ENCODE data around the gene SFXN2.

SFXN2 gene

DNA sequence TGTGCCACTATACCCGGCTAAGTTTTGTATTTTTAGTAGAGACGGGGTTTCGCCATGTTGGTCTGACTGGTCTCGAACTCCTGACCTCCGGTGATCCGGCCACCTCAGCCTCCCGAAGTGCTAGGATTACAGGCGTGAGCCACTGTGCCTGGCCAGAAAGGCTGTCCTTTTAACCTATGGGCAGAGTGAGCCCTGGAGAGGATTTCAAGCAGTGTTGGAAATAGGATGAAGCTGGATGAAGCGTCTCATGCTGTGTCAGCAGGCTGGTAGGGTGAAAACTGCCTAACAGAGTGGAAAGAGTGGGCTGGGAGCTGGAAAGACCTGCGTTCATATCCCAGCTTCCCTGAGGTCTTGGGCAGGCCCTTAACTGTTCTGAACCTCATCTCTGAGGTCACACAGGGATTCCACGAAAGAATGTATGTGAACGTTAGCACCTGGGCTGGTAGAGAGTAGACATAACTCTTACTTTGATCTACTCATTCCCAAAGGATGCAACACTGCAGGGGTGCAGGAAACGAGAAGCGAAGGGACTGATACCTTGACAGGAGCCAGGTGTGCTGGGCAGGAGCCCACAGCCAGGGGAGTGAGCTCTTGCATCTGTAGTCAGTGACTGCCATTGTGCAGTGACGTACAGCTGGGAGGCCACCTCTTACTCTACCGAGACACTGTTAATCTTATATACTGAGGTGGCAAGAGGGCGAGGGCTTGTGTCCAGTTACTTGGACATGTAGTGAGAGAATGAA, 63.4 kb downstream of the SFXN2 start:
- Histone ChIP-seq H3K4me1 (ENCODE audit: insufficient read depth, low read length, poor library complexity, severe bottlenecking) (peaks cover 5% of the 10 kb centered on the region), H3K36me3 (ENCODE audit: insufficient read depth, low read length) (no peaks in the 10 kb centered on the region), H3K9me2 (replicated peaks; ENCODE audit: low read depth, low read length) (no peaks in the 10 kb centered on the region), H2AFZ (ENCODE audit: low read length) (no peak overlapping the region), H3K79me2 (ENCODE audit: insufficient read depth, low read length) (peaks cover 10% of the 10 kb centered on the region; the same call in 1 of the 2 replicates), H3K27me3 (ENCODE audit: insufficient read depth, low read length, poor library complexity, severe bottlenecking) (no peaks in the 10 kb centered on the region), H3K9me3 (ENCODE audit: insufficient read depth, low read depth, low read length) (no peaks in the 10 kb centered on the region), H3K9ac (ENCODE audit: low read depth, low read length, poor library complexity, severe bottlenecking) (no peak overlapping the region), H3K4me3 (ENCODE audit: low read length, poor library complexity, severe bottlenecking) (no peak overlapping the region), H4K20me1 (ENCODE audit: insufficient read depth, low read length, poor library complexity, severe bottlenecking) (no peaks in the 10 kb centered on the region), H3K4me2 (ENCODE audit: low read depth, low read length, poor library complexity, severe bottlenecking) (no peak overlapping the region), H3F3A (ENCODE audit: low read depth) (no peaks in the 10 kb centered on the region)
- TF ChIP-seq EZH2phosphoT487 (IDR thresholded peaks at IDR 0.05; ENCODE audit: borderline replicate concordance), result no peak
- TF ChIP-seq, protein P1, sequence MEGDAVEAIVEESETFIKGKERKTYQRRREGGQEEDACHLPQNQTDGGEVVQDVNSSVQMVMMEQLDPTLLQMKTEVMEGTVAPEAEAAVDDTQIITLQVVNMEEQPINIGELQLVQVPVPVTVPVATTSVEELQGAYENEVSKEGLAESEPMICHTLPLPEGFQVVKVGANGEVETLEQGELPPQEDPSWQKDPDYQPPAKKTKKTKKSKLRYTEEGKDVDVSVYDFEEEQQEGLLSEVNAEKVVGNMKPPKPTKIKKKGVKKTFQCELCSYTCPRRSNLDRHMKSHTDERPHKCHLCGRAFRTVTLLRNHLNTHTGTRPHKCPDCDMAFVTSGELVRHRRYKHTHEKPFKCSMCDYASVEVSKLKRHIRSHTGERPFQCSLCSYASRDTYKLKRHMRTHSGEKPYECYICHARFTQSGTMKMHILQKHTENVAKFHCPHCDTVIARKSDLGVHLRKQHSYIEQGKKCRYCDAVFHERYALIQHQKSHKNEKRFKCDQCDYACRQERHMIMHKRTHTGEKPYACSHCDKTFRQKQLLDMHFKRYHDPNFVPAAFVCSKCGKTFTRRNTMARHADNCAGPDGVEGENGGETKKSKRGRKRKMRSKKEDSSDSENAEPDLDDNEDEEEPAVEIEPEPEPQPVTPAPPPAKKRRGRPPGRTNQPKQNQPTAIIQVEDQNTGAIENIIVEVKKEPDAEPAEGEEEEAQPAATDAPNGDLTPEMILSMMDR (conservative IDR thresholded peaks at IDR 0.05; ENCODE audit: low read length), result no peak

DNA sequence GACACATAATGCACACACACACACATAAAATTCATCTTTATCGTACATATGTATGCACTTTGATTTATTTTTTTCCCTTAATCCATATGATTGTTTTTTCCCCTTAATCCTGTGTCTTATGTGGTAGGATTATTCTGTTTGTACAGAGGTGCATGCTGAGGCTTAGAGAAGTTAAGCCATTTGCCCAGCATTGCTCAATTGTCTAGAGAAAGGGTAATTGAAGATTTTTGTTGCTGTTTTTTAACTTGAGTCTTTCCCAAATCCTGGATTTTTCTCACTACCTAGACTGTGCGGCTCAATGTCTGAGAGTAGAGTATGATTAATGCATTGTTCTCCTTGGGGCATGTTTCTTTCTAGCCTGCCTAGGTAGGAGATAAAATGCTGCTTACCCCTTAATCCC, 64.3 kb downstream of the SFXN2 start:
- H3K4me3 ChIP-seq (ENCODE audit: low read length, poor library complexity, severe bottlenecking), result no peak overlapping the region
- H3K27me3 ChIP-seq (ENCODE audit: insufficient read depth, low read length, poor library complexity, severe bottlenecking), result no peaks in the 10 kb centered on the region
- no peaks in the 10 kb centered on the region for H3F3A ChIP-seq (ENCODE audit: low read depth)
- TF ChIP-seq EZH2phosphoT487 (IDR thresholded peaks at IDR 0.05; ENCODE audit: borderline replicate concordance), result no peak
- TF ChIP-seq, protein P1 (conservative IDR thresholded peaks at IDR 0.05; ENCODE audit: low read length), result no peak
- no peaks in the 10 kb centered on the region for H4K20me1 ChIP-seq (ENCODE audit: insufficient read depth, low read length, poor library complexity, severe bottlenecking)
- no peaks in the 10 kb centered on the region for H3K9me2 ChIP-seq (replicated peaks; ENCODE audit: low read depth, low read length)
- no peak overlapping the region for H3K9ac ChIP-seq (ENCODE audit: low read depth, low read length, poor library complexity, severe bottlenecking)
- no peaks in the 10 kb centered on the region for H3K9me3 ChIP-seq (ENCODE audit: insufficient read depth, low read depth, low read length)
- H3K79me2 ChIP-seq (ENCODE audit: insufficient read depth, low read length), result peaks cover 10% of the 10 kb centered on the region; the same call in 1 of the 2 replicates
- peaks cover 5% of the 10 kb centered on the region for H3K4me1 ChIP-seq (ENCODE audit: insufficient read depth, low read length, poor library complexity, severe bottlenecking)
- no peak overlapping the region for H2AFZ ChIP-seq (ENCODE audit: low read length)
- no peak overlapping the region for H3K4me2 ChIP-seq (ENCODE audit: low read depth, low read length, poor library complexity, severe bottlenecking)
- H3K36me3 ChIP-seq (ENCODE audit: insufficient read depth, low read length), result no peaks in the 10 kb centered on the region

DNA sequence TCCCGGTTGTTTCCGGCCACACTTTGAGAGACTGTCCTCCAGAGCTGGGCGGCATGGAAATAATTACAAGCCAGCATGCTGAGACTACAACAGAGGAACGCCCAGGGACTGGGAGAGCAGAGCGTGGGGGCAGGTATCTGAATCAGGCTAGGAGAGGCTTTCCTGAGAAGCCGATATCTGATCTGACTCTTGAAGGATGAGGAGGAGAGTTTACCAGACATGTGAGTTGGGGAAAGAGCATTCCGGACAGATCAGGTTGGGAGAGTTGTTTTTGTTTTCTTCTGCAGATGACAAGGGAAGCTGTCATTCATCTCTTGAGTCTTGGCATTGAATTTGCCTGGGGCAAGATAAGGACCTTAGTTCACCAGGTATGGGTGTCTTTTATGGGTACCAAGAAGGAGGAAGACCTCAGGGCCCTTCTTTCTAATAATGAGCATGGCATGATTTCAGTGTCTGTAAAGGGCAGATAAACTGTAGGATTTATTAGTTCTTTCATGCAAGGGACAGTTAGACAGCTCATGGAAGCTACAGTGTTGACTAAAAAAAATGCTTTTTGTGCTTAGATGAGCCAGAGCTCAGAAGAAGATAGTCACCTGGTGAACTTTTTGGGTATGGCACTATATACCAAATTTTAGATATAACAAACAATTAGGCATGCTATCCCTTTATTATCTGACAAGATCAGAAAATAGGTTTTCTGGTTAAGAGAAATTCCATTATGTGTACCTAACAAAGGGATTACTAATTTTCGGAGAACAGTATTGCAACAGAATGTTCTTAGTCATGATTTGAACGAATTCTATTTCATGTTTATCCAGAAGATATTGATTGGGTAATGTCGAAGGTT, 65.5 kb downstream of the SFXN2 start:
- TF ChIP-seq EZH2phosphoT487 (IDR thresholded peaks at IDR 0.05; ENCODE audit: borderline replicate concordance), result no peak
- H3K4me2 ChIP-seq (ENCODE audit: low read depth, low read length, poor library complexity, severe bottlenecking), result no peak overlapping the region
- H3K36me3 ChIP-seq (ENCODE audit: insufficient read depth, low read length), result no peaks in the 10 kb centered on the region
- no peaks in the 10 kb centered on the region for H4K20me1 ChIP-seq (ENCODE audit: insufficient read depth, low read length, poor library complexity, severe bottlenecking)
- H3K27me3 ChIP-seq (ENCODE audit: insufficient read depth, low read length, poor library complexity, severe bottlenecking), result no peaks in the 10 kb centered on the region
- peaks cover 5% of the 10 kb centered on the region for H3K4me1 ChIP-seq (ENCODE audit: insufficient read depth, low read length, poor library complexity, severe bottlenecking)
- H3K9ac ChIP-seq (ENCODE audit: low read depth, low read length, poor library complexity, severe bottlenecking), result no peak overlapping the region
- no peaks in the 10 kb centered on the region for H3F3A ChIP-seq (ENCODE audit: low read depth)
- H3K4me3 ChIP-seq (ENCODE audit: low read length, poor library complexity, severe bottlenecking), result no peak overlapping the region
- H3K79me2 ChIP-seq (ENCODE audit: insufficient read depth, low read length), result peaks cover 10% of the 10 kb centered on the region; the same call in 1 of the 2 replicates
- no peaks in the 10 kb centered on the region for H3K9me3 ChIP-seq (ENCODE audit: insufficient read depth, low read depth, low read length)
- H2AFZ ChIP-seq (ENCODE audit: low read length), result no peak overlapping the region
- H3K9me2 ChIP-seq (replicated peaks; ENCODE audit: low read depth, low read length), result no peaks in the 10 kb centered on the region
